H1 (cell line): ENCODE measurements around the gene JAKMIP1.

Experiments
- EZH2 ChIP-seq: fragments of 200-600 bp; sonication (generic); IDR thresholded peaks from 2 replicates; pipeline ENCODE4 v1.7.1; 2012; ENCODE audit warnings: low read depth, mild to moderate bottlenecking, moderate library complexity, low read length, inconsistent platforms; ENCODE audit not compliant: severe bottlenecking
- JUN ChIP-seq: IDR thresholded peaks from 2 replicates; pipeline ENCODE4 v1.6.1; 2011; ENCODE audit warnings: low read depth, mild to moderate bottlenecking, improper control_type of control experiment, low read length
- NRF1 ChIP-seq: IDR thresholded peaks from 2 replicates; pipeline ENCODE4 v1.6.1; 2011; ENCODE audit warnings: mild to moderate bottlenecking, low read depth, low read length, improper control_type of control experiment
- POLR2A ChIP-seq, 2 experiments: IDR thresholded peaks; 1 replicate in 1 of 2; 2 replicates in 1 of 2; pipeline ENCODE4 v1.6.1; 2011; ENCODE audit warnings: low read depth in 2 of 2, low read length in 2 of 2, mild to moderate bottlenecking in 2 of 2; ENCODE audit errors: control extremely low read depth in 1 of 2
- RXRA ChIP-seq: IDR thresholded peaks from 2 replicates; pipeline ENCODE4 v1.6.1; 2011; ENCODE audit warnings: low read depth, mild to moderate bottlenecking, low read length, moderate library complexity; ENCODE audit not compliant: insufficient read depth
- SIN3A ChIP-seq, 2 experiments: IDR thresholded peaks in 1 of 2; conservative IDR thresholded peaks in 1 of 2; 2 replicates each; pipeline ENCODE4 v1.6.1; 2011 to 2012; ENCODE audit warnings: low read length in 2 of 2, improper control_type of control experiment in 1 of 2, low read depth in 1 of 2, mild to moderate bottlenecking in 1 of 2
- SIRT6 ChIP-seq: IDR thresholded peaks from one replicate; pipeline ENCODE4 v1.7.1; 2012; ENCODE audit warnings: low read length, inconsistent platforms
- SP1 ChIP-seq: IDR thresholded peaks from 2 replicates; pipeline ENCODE4 v1.6.1; 2011; ENCODE audit warnings: low read depth, low read length
- SUZ12 ChIP-seq: fragments of 200-600 bp; sonication (generic); IDR thresholded peaks from 2 replicates; pipeline ENCODE4 v1.6.1; 2012; ENCODE audit warnings: mild to moderate bottlenecking, inconsistent platforms, low read length, moderate library complexity, mixed read lengths
- TF ChIP-seq, protein P1 (sequence below), 3 experiments: IDR thresholded peaks; 1 replicate in 2 of 3; 2 replicates in 1 of 3; pipeline versions ENCODE4 v1.5.1 to v1.6.1; 2011; ENCODE audit warnings: low read length in 3 of 3, mild to moderate bottlenecking in 3 of 3, inconsistent platforms in 2 of 3, low read depth in 1 of 3, moderate library complexity in 1 of 3; ENCODE audit not compliant: insufficient read depth in 1 of 3; ENCODE audit errors: control extremely low read depth in 1 of 3
- TF ChIP-seq, protein P2 (sequence below): IDR thresholded peaks from 2 replicates; pipeline ENCODE4 v1.6.1; 2011; ENCODE audit warnings: low read depth, mild to moderate bottlenecking, low read length; ENCODE audit not compliant: insufficient read depth

DNA sequence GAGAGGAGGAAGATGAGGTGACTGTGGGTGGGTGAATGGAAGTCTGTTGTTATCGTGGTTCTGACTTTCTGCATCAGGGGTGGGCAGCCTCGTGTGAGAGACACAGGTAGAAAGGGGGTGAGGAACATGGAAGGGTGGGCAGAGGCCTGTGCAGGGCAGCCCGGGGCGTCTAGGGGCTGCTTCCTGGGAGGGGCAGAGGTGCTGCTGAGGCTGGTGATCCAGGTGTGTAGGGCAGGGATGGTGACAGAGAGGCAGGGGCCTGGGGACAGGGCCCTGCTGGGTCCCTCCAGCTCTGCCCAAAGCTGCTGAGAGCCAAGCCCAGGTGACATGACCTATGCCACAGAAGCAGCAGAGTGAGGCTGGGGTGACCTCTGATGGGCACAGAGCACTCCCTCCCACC, 92.5 kb downstream of the JAKMIP1 start:
- TF ChIP-seq SUZ12 (no peak), EZH2 (no peak), POLR2A (IDR thresholded peaks at IDR 0.05; ENCODE audit: control extremely low read depth in 1 of 2, low read depth in 2 of 2, low read length in 2 of 2) (no peak), SIRT6 (no peak), NRF1 (no peak), SIN3A (conservative IDR thresholded peaks at IDR 0.05 in 1 of 2, IDR thresholded peaks at IDR 0.05 in 1 of 2; ENCODE audit: low read depth in 1 of 2, low read length in 2 of 2) (no peak), JUN (no peak), RXRA (no peak), SP1 (no peak)
- TF ChIP-seq, protein P1, sequence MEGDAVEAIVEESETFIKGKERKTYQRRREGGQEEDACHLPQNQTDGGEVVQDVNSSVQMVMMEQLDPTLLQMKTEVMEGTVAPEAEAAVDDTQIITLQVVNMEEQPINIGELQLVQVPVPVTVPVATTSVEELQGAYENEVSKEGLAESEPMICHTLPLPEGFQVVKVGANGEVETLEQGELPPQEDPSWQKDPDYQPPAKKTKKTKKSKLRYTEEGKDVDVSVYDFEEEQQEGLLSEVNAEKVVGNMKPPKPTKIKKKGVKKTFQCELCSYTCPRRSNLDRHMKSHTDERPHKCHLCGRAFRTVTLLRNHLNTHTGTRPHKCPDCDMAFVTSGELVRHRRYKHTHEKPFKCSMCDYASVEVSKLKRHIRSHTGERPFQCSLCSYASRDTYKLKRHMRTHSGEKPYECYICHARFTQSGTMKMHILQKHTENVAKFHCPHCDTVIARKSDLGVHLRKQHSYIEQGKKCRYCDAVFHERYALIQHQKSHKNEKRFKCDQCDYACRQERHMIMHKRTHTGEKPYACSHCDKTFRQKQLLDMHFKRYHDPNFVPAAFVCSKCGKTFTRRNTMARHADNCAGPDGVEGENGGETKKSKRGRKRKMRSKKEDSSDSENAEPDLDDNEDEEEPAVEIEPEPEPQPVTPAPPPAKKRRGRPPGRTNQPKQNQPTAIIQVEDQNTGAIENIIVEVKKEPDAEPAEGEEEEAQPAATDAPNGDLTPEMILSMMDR (IDR thresholded peaks at IDR 0.05; ENCODE audit: control extremely low read depth in 1 of 3, insufficient read depth in 1 of 3, low read depth in 1 of 3, low read length in 3 of 3) = no peak
- TF ChIP-seq, protein P2, sequence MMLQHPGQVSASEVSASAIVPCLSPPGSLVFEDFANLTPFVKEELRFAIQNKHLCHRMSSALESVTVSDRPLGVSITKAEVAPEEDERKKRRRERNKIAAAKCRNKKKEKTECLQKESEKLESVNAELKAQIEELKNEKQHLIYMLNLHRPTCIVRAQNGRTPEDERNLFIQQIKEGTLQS = no peak
